Measurements from ENCODE around the gene SCNN1B.

Gene SCNN1B

DNA sequence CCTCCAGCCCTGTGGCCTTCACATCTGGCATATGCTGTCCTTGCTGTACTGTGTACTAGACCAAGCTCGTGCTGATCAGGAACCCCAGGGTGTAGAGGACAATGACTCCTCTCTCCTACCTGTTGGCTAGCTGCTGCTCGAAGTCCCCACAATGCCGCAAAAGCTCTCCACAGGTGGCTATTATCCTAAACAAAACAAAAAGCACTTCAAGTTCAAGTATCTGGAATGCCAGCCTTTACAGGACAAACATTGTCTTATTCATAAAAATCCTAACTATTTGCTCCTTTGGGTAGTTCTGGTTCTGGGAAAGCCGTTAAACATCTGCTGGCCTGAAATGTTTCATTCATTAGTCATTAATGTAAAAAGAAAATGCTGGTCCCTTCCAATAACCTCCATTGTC, 108.1 kb downstream of the SCNN1B start:
- no peak for FAIRE-seq

DNA sequence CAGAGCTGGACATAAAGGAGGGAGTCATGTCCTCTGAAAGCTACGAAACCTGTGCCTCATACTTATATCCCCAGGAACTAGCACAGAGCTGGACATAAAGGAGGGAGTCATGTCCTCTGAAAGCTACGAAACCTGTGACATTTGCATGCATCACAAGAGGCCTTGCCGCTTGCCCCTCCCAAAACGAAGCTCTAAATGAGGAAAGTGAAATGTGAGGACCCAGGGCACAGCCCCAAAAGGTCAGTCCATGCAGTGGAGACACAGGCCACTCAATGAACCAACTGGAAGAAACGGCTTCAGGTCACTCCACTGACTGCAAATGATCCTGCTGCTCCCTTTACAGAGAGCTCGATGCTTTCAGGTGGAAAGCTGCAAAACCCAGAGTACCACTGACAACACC, 112.6 kb downstream of the SCNN1B start:
- no peak for FAIRE-seq

DNA sequence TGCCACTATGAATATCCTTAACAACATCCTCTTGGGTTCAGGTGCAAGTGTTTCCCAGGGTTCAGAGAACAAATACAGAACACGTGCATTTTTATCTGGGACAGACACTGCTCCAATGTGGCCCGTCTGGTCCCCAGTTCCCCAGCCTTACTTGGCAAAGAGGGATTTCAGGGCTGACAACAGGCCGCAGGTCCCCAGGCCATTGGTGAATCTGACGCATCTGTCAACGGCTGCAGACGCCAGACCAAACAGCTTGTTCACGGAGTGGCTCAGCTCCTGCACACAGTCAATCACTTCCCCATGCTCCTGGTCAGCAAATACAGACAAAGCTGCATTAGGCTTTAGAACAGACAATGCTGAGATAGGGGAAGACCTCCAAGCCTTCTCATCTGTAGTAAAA, 114.7 kb downstream of the SCNN1B start:
- no peak for FAIRE-seq

DNA sequence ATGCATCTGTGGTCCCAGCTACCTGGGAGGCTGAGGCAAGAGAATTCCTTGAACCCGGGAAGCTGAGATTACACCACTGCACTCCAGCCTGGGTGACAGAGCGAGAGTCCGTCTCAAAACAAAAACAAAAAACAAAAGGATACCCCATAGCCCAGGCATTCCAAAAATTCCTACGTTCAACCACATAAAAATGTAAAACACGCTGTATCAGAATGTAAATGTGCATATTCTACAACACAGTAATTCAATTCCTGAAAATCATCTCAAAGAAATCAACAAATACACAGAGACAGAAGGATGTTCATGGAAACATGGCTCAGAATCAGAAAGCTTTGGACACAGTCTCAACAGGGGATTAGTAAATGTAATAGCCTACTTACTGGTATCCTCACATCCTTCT, 117.9 kb downstream of the SCNN1B start:
- FAIRE-seq, result no peak

DNA sequence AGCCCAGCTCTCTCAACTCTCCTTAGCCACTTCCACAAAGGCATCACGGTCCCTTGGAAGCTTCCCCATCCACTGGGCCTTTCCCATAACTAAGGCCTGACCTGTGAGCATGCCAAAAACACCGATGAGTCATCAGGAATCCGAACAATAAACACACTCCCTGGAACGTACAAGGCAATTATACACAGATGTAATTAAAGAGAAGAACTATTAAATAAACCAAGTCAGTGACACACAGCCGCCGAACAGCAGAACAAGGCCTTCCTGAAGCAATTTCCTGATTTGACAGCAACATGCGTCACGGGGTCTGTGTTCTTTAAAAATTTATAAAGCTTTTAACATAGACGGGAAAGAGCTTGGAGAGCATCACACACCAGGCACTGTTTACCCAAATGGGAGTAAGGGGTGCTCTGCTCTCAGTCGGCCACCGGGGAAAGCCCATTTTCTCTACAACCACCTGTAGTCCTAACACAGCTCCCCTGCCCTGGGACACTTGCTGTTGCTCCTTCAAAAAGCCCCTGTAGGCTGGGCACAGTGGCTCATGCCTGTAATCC, 121.5 kb downstream of the SCNN1B start:
- FAIRE-seq, result no peak

DNA sequence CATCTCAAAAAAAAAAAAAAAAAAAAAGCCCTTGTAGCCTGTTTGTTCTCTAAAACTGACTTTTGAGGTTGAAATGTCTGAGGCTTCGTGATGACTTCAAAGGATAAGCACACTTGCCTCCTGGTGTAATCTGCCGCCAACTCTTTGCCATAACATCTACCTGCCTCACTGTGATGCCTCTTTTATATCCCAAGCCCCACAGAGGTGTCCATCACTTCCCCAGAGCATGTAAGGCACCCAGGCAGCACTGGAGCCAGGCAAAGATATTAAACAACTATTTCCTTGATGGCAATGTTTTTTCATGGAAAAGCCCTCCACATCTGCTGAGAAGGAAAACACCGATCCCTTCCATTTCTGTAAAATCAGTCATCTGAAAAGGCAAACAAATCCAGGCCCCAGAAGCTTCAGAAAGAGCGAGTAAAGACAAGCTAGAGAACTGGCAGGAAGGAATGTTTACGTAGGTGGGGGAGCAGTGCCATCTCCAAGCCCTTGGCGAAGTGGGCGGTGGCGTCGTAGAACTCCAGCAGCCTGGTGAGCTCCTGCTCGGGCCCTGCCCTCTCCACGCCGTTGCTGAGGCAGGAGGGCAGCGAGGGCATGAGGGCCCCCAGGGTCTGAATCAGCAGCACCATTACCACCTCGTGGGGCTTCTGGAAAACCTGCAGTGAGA, 122.3 kb downstream of the SCNN1B start:
- FAIRE-seq, result no peak

DNA sequence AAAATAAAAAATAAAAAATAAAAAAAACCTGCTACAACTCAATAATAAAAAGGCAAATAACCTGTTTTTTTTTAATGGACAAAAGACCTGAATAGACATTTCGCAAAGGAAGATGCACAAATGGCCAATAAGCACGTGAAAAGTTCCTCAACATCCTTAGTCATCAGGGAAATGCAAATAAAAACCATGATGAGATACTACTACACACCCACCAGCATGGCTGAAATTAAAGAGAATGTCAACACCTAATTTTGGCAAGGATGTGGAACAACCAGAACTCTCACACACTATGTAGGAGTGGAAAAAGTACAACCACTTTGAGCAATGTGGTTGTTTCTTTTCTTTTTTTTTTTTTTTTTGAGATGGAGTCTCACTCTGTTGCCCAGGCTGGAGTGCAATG, 126.2 kb downstream of the SCNN1B start:
- no peak for FAIRE-seq
